HepG2 (cell line): Measurements from ENCODE around the gene TRA2B. TPM values are rescaled to one million over a fixed set of nuclear protein-coding genes. Genes with fewer than 3 reads are reported as not detected.

Experiments
- CC2D1A ChIP-seq: sonication (generic); formaldehyde crosslinking; IDR thresholded peaks from 2 replicates; pipeline ENCODE4 v1.8.1; 2023; ENCODE audit warnings: mild to moderate bottlenecking, missing genetic modification reagents
- CEBPZ ChIP-seq: IDR thresholded peaks from 2 replicates; pipeline ENCODE4 v1.6.1; 2012; ENCODE audit warnings: low read length, improper control_type of control experiment
- CENPX ChIP-seq: sonication (generic); formaldehyde crosslinking; IDR thresholded peaks from 2 replicates; pipeline ENCODE4 v1.9.0; 2021; ENCODE audit warnings: mild to moderate bottlenecking, missing genetic modification reagents, moderate library complexity
- ERF ChIP-seq: IDR thresholded peaks from 2 replicates; pipeline ENCODE4 v1.6.1; 2018; ENCODE audit warnings: missing biosample characterization, missing genetic modification reagents
- FOXO1 ChIP-seq: sonication (generic); formaldehyde crosslinking; IDR thresholded peaks from 2 replicates; pipeline ENCODE4 v1.4.0; 2020; ENCODE audit warnings: missing genetic modification reagents
- KLF6 ChIP-seq: IDR thresholded peaks from 2 replicates; pipeline ENCODE4 v1.8.0; 2016; ENCODE audit warnings: missing biosample characterization, missing genetic modification reagents
- MEIS1 ChIP-seq: sonication (generic); formaldehyde crosslinking; IDR thresholded peaks from 2 replicates; pipeline ENCODE4 v1.9.0; 2021; ENCODE audit warnings: mild to moderate bottlenecking, missing genetic modification reagents, moderate library complexity, borderline replicate concordance
- NPAS2 ChIP-seq: sonication (generic); formaldehyde crosslinking; IDR thresholded peaks from 2 replicates; pipeline ENCODE4 v1.8.0; 2022; ENCODE audit warnings: mild to moderate bottlenecking, missing genetic modification reagents, borderline replicate concordance
- SIN3B ChIP-seq: fragments of 150-350 bp; IDR thresholded peaks from 2 replicates; pipeline ENCODE4 v1.6.1; 2014; ENCODE audit warnings: low read length
- SNAPC4 ChIP-seq: sonication (generic); formaldehyde crosslinking; IDR thresholded peaks from 2 replicates; pipeline ENCODE4 v1.4.0; 2020; ENCODE audit warnings: mild to moderate bottlenecking, missing genetic modification reagents
- SOX6 ChIP-seq, 2 experiments: fragments of 450-650 bp in 1 of 2; sonication (generic) in 1 of 2; formaldehyde crosslinking in 1 of 2; IDR thresholded peaks; 2 replicates each; pipeline versions ENCODE4 v1.4.0 to v1.6.1; 2017 to 2020; ENCODE audit warnings: antibody characterized with exemption in 1 of 2, mild to moderate bottlenecking in 1 of 2, missing genetic modification reagents in 1 of 2
- THRA ChIP-seq: sonication (generic); formaldehyde crosslinking; IDR thresholded peaks from 2 replicates; pipeline ENCODE4 v1.4.0; 2020; ENCODE audit warnings: missing genetic modification reagents, borderline replicate concordance
- ZMYM3 ChIP-seq: sonication (generic); formaldehyde crosslinking; IDR thresholded peaks from 2 replicates; pipeline ENCODE4 v1.5.1; 2020; ENCODE audit warnings: mild to moderate bottlenecking, missing genetic modification reagents
- ZNF260 ChIP-seq: sonication (generic); formaldehyde crosslinking; IDR thresholded peaks from 2 replicates; pipeline ENCODE4 v1.4.0; 2020; ENCODE audit warnings: missing genetic modification reagents, low read depth, mild to moderate bottlenecking, borderline replicate concordance
- ZNF280D ChIP-seq: sonication (generic); formaldehyde crosslinking; IDR thresholded peaks from 2 replicates; pipeline ENCODE4 v1.5.1; 2020; ENCODE audit warnings: mild to moderate bottlenecking, missing genetic modification reagents
- ZNF30 ChIP-seq: sonication (generic); formaldehyde crosslinking; IDR thresholded peaks from 2 replicates; pipeline ENCODE4 v1.5.0; 2020; ENCODE audit warnings: mild to moderate bottlenecking, missing genetic modification reagents
- ZNF569 ChIP-seq: sonication (generic); formaldehyde crosslinking; IDR thresholded peaks from 2 replicates; pipeline ENCODE4 v1.5.0; 2020; ENCODE audit warnings: mild to moderate bottlenecking, missing genetic modification reagents, moderate library complexity, borderline replicate concordance
- ZNF883 ChIP-seq: sonication (generic); formaldehyde crosslinking; IDR thresholded peaks from 2 replicates; pipeline ENCODE4 v1.5.1; 2020; ENCODE audit warnings: mild to moderate bottlenecking, missing genetic modification reagents; ENCODE audit errors: not compliant biosample characterization
- polyA plus RNA-seq, 8 experiments: library from polyadenylated mRNA; depleted of rRNA in 3 of 8; stranded (reverse) in 7 of 8; unstranded in 1 of 8; fragments of >200 nt; fragmentation: Illumina TruSeq in 4 of 8; extraction: Trizol in 4 of 8; gene quantifications; 2 replicates each; pipeline versions ENCODE4 v1.2.1 to v1.2.3, GENCODE V29; 2011 to 2016; ENCODE audit warnings: low read depth in 4 of 8, missing spikeins in 1 of 8, mixed read lengths in 1 of 8; ENCODE audit not compliant: insufficient read depth in 1 of 8
- total RNA-seq, 5 experiments: library from RNA; depleted of rRNA; stranded (reverse); fragments of >200 nt; fragmentation: Illumina TruSeq; extraction: Trizol; gene quantifications; 2 replicates each; pipeline ENCODE4 v1.2.3, GENCODE V29; 2016; ENCODE audit warnings: low read depth in 1 of 5

The TRA2B gene
- total and polyA plus RNA-seq, 2 of the 13 experiments (the other 11 are each of a cell fraction or from before 2014, with no cell fraction given), result 105 to 241 TPM

- no peak for TF ChIP-seq NPAS2 (CRISPR knock-in tag)
- no peak for TF ChIP-seq ZNF883 (CRISPR knock-in tag)
- TF ChIP-seq KLF6 (CRISPR knock-in tag), result no peak
- no peak for TF ChIP-seq CENPX (CRISPR knock-in tag)
- peak; percentile 71 for TF ChIP-seq ERF (CRISPR knock-in tag)
- no peak for TF ChIP-seq SOX6 (IDR thresholded peaks at IDR 0.05)
- peak; percentile 88 for TF ChIP-seq SOX6 (CRISPR knock-in tag; IDR thresholded peaks at IDR 0.05)
- peak; percentile 87 for TF ChIP-seq FOXO1
- no peak for TF ChIP-seq CC2D1A (CRISPR knock-in tag)
- TF ChIP-seq THRA (CRISPR knock-in tag), result peak; percentile 73; the same call in 1 of the 2 replicates
- no peak for TF ChIP-seq SIN3B
- no peak for TF ChIP-seq ZNF260 (CRISPR knock-in tag)
- no peak for TF ChIP-seq MEIS1 (CRISPR knock-in tag)
- TF ChIP-seq CEBPZ, result no peak
- no peak for TF ChIP-seq ZNF30 (CRISPR knock-in tag)
- no peak for TF ChIP-seq SNAPC4
- no peak for TF ChIP-seq ZMYM3
- TF ChIP-seq ZNF569 (CRISPR knock-in tag), result no peak
- TF ChIP-seq ZNF280D (CRISPR knock-in tag), result no peak
Observed at GRCh38 chr3:185966655-185967054, 28.8 kb upstream of the TRA2B start (continued).
